Gastrocnemius medialis (tissue), 4 donors: Measurements from ENCODE around the gene RAB6B.

ENCODE experiments used
- POLR2A ChIP-seq, 2 donors: fragments of 450-650 bp; IDR thresholded peaks; one replicate each; pipeline ENCODE4 v1.6.1; 2017; ENCODE audit warnings: antibody characterized with exemption in 2 of 2, mild to moderate bottlenecking in 2 of 2, moderate library complexity in 2 of 2
- TF ChIP-seq, protein P1 (sequence below), 5 experiments: fragments of 450-650 bp in 3 of 5; fragments of 200-600 bp in 2 of 5; sonication (generic) in 2 of 5; IDR thresholded peaks in 4 of 5; conservative IDR thresholded peaks in 1 of 5; 1 replicate in 4 of 5; 2 replicates in 1 of 5; pipeline ENCODE4 v1.5.1; 2016 to 2019; ENCODE audit warnings: antibody characterized with exemption in 5 of 5, mild to moderate bottlenecking in 3 of 5, moderate library complexity in 3 of 5

DNA sequence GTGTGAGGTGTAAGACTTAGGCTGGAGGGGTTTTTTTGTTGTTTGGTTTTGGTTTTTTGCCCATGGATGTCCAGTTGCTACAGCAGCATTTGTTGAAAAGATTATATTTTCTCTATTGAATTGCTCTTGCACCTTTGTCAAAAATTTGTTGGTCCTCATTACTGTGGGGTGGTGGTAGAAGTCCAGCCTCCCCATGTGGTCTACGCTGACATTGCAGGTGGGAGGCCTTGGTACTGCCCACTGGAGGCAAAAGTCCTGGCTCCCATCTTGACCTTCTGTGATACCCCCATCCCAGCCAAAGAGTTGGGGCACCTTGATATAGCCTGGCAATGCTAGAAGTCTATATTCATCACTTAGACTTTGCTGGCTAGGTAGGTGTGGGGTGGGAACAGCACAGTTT, 5.4 kb upstream of the RAB6B start:
- no peak for TF ChIP-seq POLR2A (IDR thresholded peaks at IDR 0.05)
- TF ChIP-seq, protein P1, sequence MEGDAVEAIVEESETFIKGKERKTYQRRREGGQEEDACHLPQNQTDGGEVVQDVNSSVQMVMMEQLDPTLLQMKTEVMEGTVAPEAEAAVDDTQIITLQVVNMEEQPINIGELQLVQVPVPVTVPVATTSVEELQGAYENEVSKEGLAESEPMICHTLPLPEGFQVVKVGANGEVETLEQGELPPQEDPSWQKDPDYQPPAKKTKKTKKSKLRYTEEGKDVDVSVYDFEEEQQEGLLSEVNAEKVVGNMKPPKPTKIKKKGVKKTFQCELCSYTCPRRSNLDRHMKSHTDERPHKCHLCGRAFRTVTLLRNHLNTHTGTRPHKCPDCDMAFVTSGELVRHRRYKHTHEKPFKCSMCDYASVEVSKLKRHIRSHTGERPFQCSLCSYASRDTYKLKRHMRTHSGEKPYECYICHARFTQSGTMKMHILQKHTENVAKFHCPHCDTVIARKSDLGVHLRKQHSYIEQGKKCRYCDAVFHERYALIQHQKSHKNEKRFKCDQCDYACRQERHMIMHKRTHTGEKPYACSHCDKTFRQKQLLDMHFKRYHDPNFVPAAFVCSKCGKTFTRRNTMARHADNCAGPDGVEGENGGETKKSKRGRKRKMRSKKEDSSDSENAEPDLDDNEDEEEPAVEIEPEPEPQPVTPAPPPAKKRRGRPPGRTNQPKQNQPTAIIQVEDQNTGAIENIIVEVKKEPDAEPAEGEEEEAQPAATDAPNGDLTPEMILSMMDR (IDR thresholded peaks at IDR 0.05 in 4 of 5, conservative IDR thresholded peaks at IDR 0.05 in 1 of 5), result no peak
